Measurements from ENCODE around the gene KIF12.

DNA sequence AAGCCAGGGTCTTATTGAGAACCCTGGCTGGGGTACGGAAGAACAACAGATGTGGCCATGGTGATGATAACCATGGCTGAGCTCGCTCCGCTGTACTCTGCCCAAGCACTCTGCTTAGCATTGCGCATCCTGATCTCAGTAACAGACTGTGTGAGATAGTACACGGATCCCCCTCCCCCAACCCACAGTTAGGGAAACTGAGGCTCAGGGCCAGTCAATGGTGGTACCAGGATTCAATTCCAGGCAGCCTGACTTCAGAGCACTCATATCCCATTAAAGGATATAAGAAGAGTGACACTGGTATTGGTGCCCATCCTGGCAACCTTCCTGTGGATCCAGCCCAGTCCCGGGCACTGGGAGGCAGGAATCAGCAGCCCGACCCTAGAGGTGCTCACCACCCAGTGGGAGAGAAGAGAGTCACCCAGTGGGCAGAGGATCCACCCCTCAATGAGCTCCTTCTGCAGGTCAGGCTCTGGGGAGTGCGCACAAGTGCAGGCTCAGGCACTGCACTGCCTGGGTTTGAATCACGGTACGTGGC lies 26.5 kb upstream of the KIF12 start:
- no peak for TF ChIP-seq POLR2A (IDR thresholded peaks at IDR 0.05; ENCODE audit: low read length)
- no peak for TF ChIP-seq GATA1 (IDR thresholded peaks at IDR 0.05; ENCODE audit: low read depth, low read length)

Measured in erythroblast (primary cell).